K562 (cell line): ENCODE measurements around the gene COL9A3. TPM values are rescaled to one million over a fixed set of nuclear protein-coding genes. Genes with fewer than 3 reads are reported as not detected.

Experiments
- ATAC-seq: fragments of 200-7000 bp; cut with Tn5 transposase; 3 replicates; pipeline ENCODE4 v1.9.1; 2020; ENCODE audit warnings: moderate library complexity
- BruUV-seq: library from RNA; stranded (reverse); fragments of 400-500 nt; replicated peaks from 2 replicates; lab custom pipeline; 2021; lab: Mats Ljungman, UMichigan
- CTCF ChIA-PET: fragments of 300-600 bp; formaldehyde crosslinking; extraction: SDS; loops from one replicate; lab custom pipeline; 2021; ENCODE audit warnings: low intra/inter-chr PET ratio; lab: Yijun Ruan, JAX
- POLR2A ChIA-PET: fragments of 300-600, 350-650 bp; sonication (Branson Sonifier 250); formaldehyde crosslinking; extraction: SDS; loops from one replicate; lab custom pipeline; 2021; ENCODE audit warnings: antibody characterized with exemption, inconsistent platforms; lab: Yijun Ruan, JAX
- DNase-seq, 4 experiments: peaks; one replicate each; pipeline versions ENCODE4 v3.0.0 to v3.0.0-alpha.2; 2011 to 2018; ENCODE audit warnings: low spot score in 3 of 4, mixed read lengths in 3 of 4; ENCODE audit errors: extremely low read depth in 1 of 4
- FAIRE-seq: peaks from 2 replicates; lab custom pipeline; 2011; peaks lifted over from hg19 to GRCh38; lab: Jason Lieb, UNC
- H2AFZ ChIP-seq: 2 replicates; pipeline ENCODE4 v1.6.0; 2011; ENCODE audit warnings: low read depth, low read length, control low read depth, inconsistent platforms
- H3K27ac ChIP-seq: fragments of 200-600 bp; 3 replicates; pipeline ENCODE4 v1.8.0; 2011; ENCODE audit warnings: low read depth, mild to moderate bottlenecking, control low read depth, inconsistent platforms, low read length, moderate library complexity, mixed read lengths; ENCODE audit errors: extremely low read depth
- H3K27me3 ChIP-seq, 2 experiments: fragments of 300-600 bp in 1 of 2; 2 replicates in 1 of 2; 3 replicates in 1 of 2; pipeline versions ENCODE4 v1.6.0 to v1.8.0; 2011; ENCODE audit warnings: inconsistent platforms in 2 of 2, low read length in 2 of 2, mild to moderate bottlenecking in 1 of 2, mixed read lengths in 1 of 2, moderate library complexity in 1 of 2; ENCODE audit not compliant: control insufficient read depth in 2 of 2, insufficient read depth in 2 of 2
- H3K36me3 ChIP-seq: fragments of 300-600 bp; 3 replicates; pipeline ENCODE4 v1.8.0; 2011; ENCODE audit warnings: mild to moderate bottlenecking, low read length, inconsistent platforms; ENCODE audit not compliant: control insufficient read depth, insufficient read depth
- H3K4me1 ChIP-seq, 2 experiments: fragments of 200-600 bp in 1 of 2; replicated peaks in 1 of 2; 2 replicates in 1 of 2; 3 replicates in 1 of 2; pipeline versions ENCODE4 v1.5.1 to v1.8.0; 2011; ENCODE audit warnings: inconsistent platforms in 2 of 2, low read length in 2 of 2, mild to moderate bottlenecking in 1 of 2, mixed read lengths in 1 of 2, moderate library complexity in 1 of 2; ENCODE audit not compliant: control insufficient read depth in 2 of 2, insufficient read depth in 2 of 2
- H3K4me2 ChIP-seq: 2 replicates; pipeline ENCODE4 v1.6.1; 2011; ENCODE audit warnings: low read length, control low read depth, inconsistent platforms, mixed read lengths; ENCODE audit not compliant: insufficient read depth
- H3K4me3 ChIP-seq: fragments of 200-600 bp; sonication (generic), shearing (Covaris generic); 2 replicates; pipeline ENCODE4 v1.5.1; 2016; ENCODE audit warnings: control low read depth, inconsistent platforms
- H3K79me2 ChIP-seq: fragments of 200-600 bp; 3 replicates; pipeline ENCODE4 v1.8.0; 2011; ENCODE audit warnings: low read length, inconsistent platforms; ENCODE audit not compliant: control insufficient read depth, insufficient read depth
- H3K9ac ChIP-seq, 2 experiments: 2 replicates each; pipeline versions ENCODE4 v1.6.0 to v1.6.1; 2011; ENCODE audit warnings: low read depth in 2 of 2, low read length in 2 of 2, control low read depth in 1 of 2, inconsistent platforms in 1 of 2, mild to moderate bottlenecking in 1 of 2, mixed read lengths in 1 of 2; ENCODE audit not compliant: insufficient read depth in 1 of 2
- H3K9me1 ChIP-seq: one replicate; pipeline ENCODE4 v1.6.0; 2011; ENCODE audit warnings: inconsistent platforms, mild to moderate bottlenecking, low read length, moderate library complexity; ENCODE audit not compliant: control insufficient read depth, insufficient read depth
- H3K9me3 ChIP-seq: replicated peaks from 2 replicates; pipeline ENCODE4 v1.5.1; 2011; ENCODE audit warnings: low read depth, low read length, inconsistent platforms; ENCODE audit not compliant: control insufficient read depth, insufficient read depth
- H4K20me1 ChIP-seq: replicated peaks from 2 replicates; pipeline ENCODE4 v1.6.1; 2011; ENCODE audit warnings: low read length, inconsistent platforms, mixed read lengths; ENCODE audit not compliant: control insufficient read depth, insufficient read depth
- CHD1 ChIP-seq: fragments of 200-600 bp; sonication (generic); IDR thresholded peaks from one replicate; pipeline ENCODE4 v1.6.1; 2012; ENCODE audit warnings: mild to moderate bottlenecking, moderate library complexity, low read length, inconsistent platforms
- FOXA1 ChIP-seq: fragments of 450-650 bp; IDR thresholded peaks from 2 replicates; pipeline ENCODE4 v1.6.1; 2016; ENCODE audit warnings: mild to moderate bottlenecking, borderline replicate concordance
- HDGF ChIP-seq: fragments of 450-650 bp; IDR thresholded peaks from 2 replicates; pipeline ENCODE4 v1.6.1; 2016
- KHSRP ChIP-seq: fragments of 450-650 bp; IDR thresholded peaks from 2 replicates; pipeline ENCODE4 v1.6.1; 2017
- MCM2 ChIP-seq: fragments of 450-650 bp; IDR thresholded peaks from 2 replicates; pipeline ENCODE4 v1.6.1; 2017; ENCODE audit warnings: low read depth, mild to moderate bottlenecking
- RCOR1 ChIP-seq, 2 experiments: IDR thresholded peaks; 2 replicates each; pipeline ENCODE4 v1.6.1; 2012; ENCODE audit warnings: low read depth in 2 of 2, low read length in 2 of 2, borderline replicate concordance in 1 of 2, improper control_type of control experiment in 1 of 2
- SOX6 ChIP-seq: fragments of 450-650 bp; IDR thresholded peaks from 2 replicates; pipeline ENCODE4 v1.6.1; 2014; ENCODE audit warnings: mild to moderate bottlenecking
- SP1 ChIP-seq: sonication (generic); formaldehyde crosslinking; IDR thresholded peaks from 2 replicates; pipeline ENCODE4 v1.8.1; 2022; ENCODE audit warnings: mild to moderate bottlenecking, missing genetic modification reagents
- STAT5A ChIP-seq: IDR thresholded peaks from 2 replicates; pipeline ENCODE4 v1.6.1; 2012; ENCODE audit warnings: low read length, inconsistent platforms, borderline replicate concordance
- TAF7 ChIP-seq: fragments of 450-650 bp; IDR thresholded peaks from 2 replicates; pipeline ENCODE4 v1.6.1; 2016; ENCODE audit warnings: missing genetic modification characterization, missing compliant biosample characterization
- XRCC4 ChIP-seq: IDR thresholded peaks from one replicate; pipeline ENCODE4 v1.6.1; 2011; ENCODE audit not compliant: insufficient read depth, insufficient read length; ENCODE audit errors: extremely low read depth
- ZBTB33 ChIP-seq: sonication (generic); formaldehyde crosslinking; IDR thresholded peaks from 2 replicates; pipeline ENCODE4 v1.8.1; 2023; ENCODE audit warnings: mild to moderate bottlenecking, missing genetic modification reagents
- WGBS: fragments of 100-300 bp; shearing (Covaris generic); methylation state at CpG from one replicate; pipeline ENCODE4 v1.1.6; 2016; ENCODE audit warnings: low coverage, mixed read lengths; ENCODE audit not compliant: insufficient coverage; ENCODE audit errors: missing lambda C conversion rate; 5-methylcytosine and 5-hydroxymethylcytosine counted together
- in situ Hi-C: fragments of 300-500 bp; cut with MboI; formaldehyde crosslinking; loops from 4 replicates; pipeline ENCODE4 v1.15.0; 2018; ENCODE audit warnings: inconsistent platforms, mixed read lengths
- intact Hi-C: fragments of 100-400 bp; cut with micrococcal nuclease; formaldehyde crosslinking; loops from 2 replicates; pipeline ENCODE4 v1.14.2; 2022
- polyA plus RNA-seq, 8 experiments: library from polyadenylated mRNA; depleted of rRNA in 4 of 8; stranded (reverse) in 5 of 8; unstranded in 3 of 8; fragments of >200 nt; fragmentation: Nextera tagmentation in 2 of 8; fragmentation: Illumina TruSeq in 1 of 8; extraction: Ambion mirVana in 2 of 8; extraction: Trizol in 1 of 8; gene quantifications; 2 replicates each; pipeline versions ENCODE4 v1.2.1 to v1.2.3, GENCODE V29; 2011 to 2014; ENCODE audit warnings: inconsistent platforms in 1 of 8, missing spikeins in 1 of 8
- total RNA-seq, 7 experiments: library from RNA; depleted of rRNA in 6 of 7; stranded (reverse); fragments of >200 nt in 6 of 7; fragmentation: Illumina TruSeq in 2 of 7; extraction: Trizol in 2 of 7; gene quantifications; 2 replicates each; pipeline versions ENCODE4 v1.2.1 to v1.2.3, GENCODE V29; 2011 to 2021; ENCODE audit warnings: low replicate concordance in 1 of 7
- TF ChIP-seq, protein P1 (sequence below): fragments of 250-450 bp; sonication (Bioruptor Pico); IDR thresholded peaks from 2 replicates; pipeline ENCODE4 v1.8.0; 2021; ENCODE audit warnings: borderline replicate concordance, mild to moderate bottlenecking, moderate library complexity; ENCODE audit not compliant: poor library complexity, severe bottlenecking

The COL9A3 gene
- total and polyA plus RNA-seq, 9 of the 15 experiments (the other 6 are each of a cell fraction or from before 2014, with no cell fraction given): 0.14 to 3.6 (median 0.88) TPM; not detected in 1

DNA sequence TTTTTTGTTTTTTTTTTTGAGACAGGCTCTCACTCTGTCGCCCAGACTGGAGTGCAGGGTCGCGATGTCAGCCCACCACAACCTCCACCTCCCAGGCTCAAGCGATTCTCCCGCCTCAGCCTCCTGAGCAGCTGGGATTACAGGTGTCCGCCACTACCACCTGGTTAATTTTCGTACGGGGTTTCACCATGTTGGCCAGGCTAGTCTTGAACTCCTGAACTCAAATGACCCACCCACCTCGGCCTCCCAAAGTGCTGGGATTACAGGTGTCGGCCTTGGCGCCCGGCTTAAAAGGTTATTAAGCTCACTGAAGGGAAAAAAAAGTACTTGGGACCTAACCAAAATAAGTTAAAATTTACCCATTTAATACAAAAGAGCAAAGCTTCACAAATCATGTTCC is 42.9 kb downstream of the COL9A3 start:
- Histone ChIP-seq H3K9ac (peak overlapping the region; percentile 35 to 80; a peak in 2 of 4 replicates), H3K9me3 (no peaks in the 10 kb centered on the region), H3K27ac (no peak overlapping the region), H3K79me2 (peaks cover 23% of the 10 kb centered on the region), H4K20me1 (0 out of 2 replicates have a peak, but pooled peaks cover 7% of the 10 kb centered on the region), H2AFZ (no peak overlapping the region), H3K36me3 (peaks cover 35% of the 10 kb centered on the region), H3K27me3 (no peaks in the 10 kb centered on the region), H3K4me1 (peaks cover 13 to 33% of the 10 kb centered on the region in 2 experiments; a peak in 4 of 5 replicates), H3K4me3 (peak overlapping the region; percentile 49; the same call in 1 of the 2 replicates), H3K9me1 (no peaks in the 10 kb centered on the region), H3K4me2 (peak overlapping the region; percentile 73)
- no peak for ATAC-seq
- in situ Hi-C loops (no loop called here), intact Hi-C loops (no loop called here)
- 68% methylated on average over 12 of the region's 12 CpGs for WGBS
- no peak for FAIRE-seq
- CTCF ChIA-PET: no interaction called here
- POLR2A ChIA-PET: interaction anchor here (1.0 kb wide), 2 partner anchors 18 to 48 kb away, joined by 3 read pairs; no protein-coding TSS in a partner anchor
- BruUV-seq: TSS peak; percentile 53
- TF ChIP-seq, protein P1, sequence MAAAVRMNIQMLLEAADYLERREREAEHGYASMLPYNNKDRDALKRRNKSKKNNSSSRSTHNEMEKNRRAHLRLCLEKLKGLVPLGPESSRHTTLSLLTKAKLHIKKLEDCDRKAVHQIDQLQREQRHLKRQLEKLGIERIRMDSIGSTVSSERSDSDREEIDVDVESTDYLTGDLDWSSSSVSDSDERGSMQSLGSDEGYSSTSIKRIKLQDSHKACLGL (CRISPR knock-in tag): no peak
- TF ChIP-seq MCM2 (no peak), ZBTB33 (0 out of 2 replicates have a peak, but pooled peaks have one; percentile 12), CHD1 (no peak), TAF7 (tag) (no peak), RCOR1 (IDR thresholded peaks at IDR 0.05; ENCODE audit: borderline replicate concordance in 1 of 2, low read depth in 2 of 2, low read length in 2 of 2) (no peak), FOXA1 (no peak), STAT5A (no peak), HDGF (no peak), SP1 (CRISPR knock-in tag) (0 out of 2 replicates have a peak, but pooled peaks have one; percentile 7), KHSRP (no peak), SOX6 (no peak), XRCC4 (no peak)
- DNase-seq: no peak
